Small intestine (tissue), 7 donors: Measurements from ENCODE around the gene UTP20. TPM values are rescaled to one million over a fixed set of nuclear protein-coding genes. Genes with fewer than 3 reads are reported as not detected.
"Not testable (repeated sequence)": the region's sequence is repeated elsewhere in the genome, so short reads cannot be mapped to it uniquely, and the experiment has no call there.

Source experiments
- DNase-seq, 2 donors: peaks; one replicate each; pipeline versions ENCODE4 v3.0.0 to v3.0.0-alpha.2; 2013
- FAIRE-seq: peaks from 2 replicates; lab custom pipeline; 2012; peaks lifted over from hg19 to GRCh38; lab: Jason Lieb, UNC
- H3K27ac ChIP-seq, 3 donors: one replicate each; pipeline ENCODE4 v1.5.1; 2013; ENCODE audit warnings: low read length in 2 of 3, mild to moderate bottlenecking in 2 of 3, control low read depth in 1 of 3, inconsistent platforms in 1 of 3, low read depth in 1 of 3, moderate library complexity in 1 of 3
- H3K27me3 ChIP-seq, 3 donors: one replicate each; pipeline ENCODE4 v1.6.1; 2013; ENCODE audit warnings: low read length in 3 of 3, inconsistent platforms in 1 of 3; ENCODE audit not compliant: control insufficient read depth in 3 of 3, insufficient read depth in 3 of 3
- H3K36me3 ChIP-seq, 3 donors: one replicate each; pipeline ENCODE4 v1.6.1; 2013; ENCODE audit warnings: low read length in 3 of 3, inconsistent platforms in 1 of 3, low read depth in 1 of 3, mild to moderate bottlenecking in 1 of 3, moderate library complexity in 1 of 3; ENCODE audit not compliant: control insufficient read depth in 3 of 3, insufficient read depth in 2 of 3
- H3K4me1 ChIP-seq, 3 donors: one replicate each; pipeline ENCODE4 v1.6.1; 2013; ENCODE audit warnings: low read length in 2 of 3, inconsistent platforms in 1 of 3, low read depth in 1 of 3, mild to moderate bottlenecking in 1 of 3, moderate library complexity in 1 of 3; ENCODE audit not compliant: control insufficient read depth in 3 of 3, insufficient read depth in 2 of 3
- H3K4me3 ChIP-seq, 3 donors: one replicate each; pipeline ENCODE4 v1.5.1; 2013; ENCODE audit warnings: low read length in 3 of 3, control low read depth in 1 of 3, inconsistent platforms in 1 of 3, low read depth in 1 of 3, mild to moderate bottlenecking in 1 of 3, moderate library complexity in 1 of 3
- H3K9me3 ChIP-seq, 2 donors: one replicate each; pipeline ENCODE4 v1.6.1; 2013; ENCODE audit warnings: low read depth in 1 of 2, low read length in 1 of 2; ENCODE audit not compliant: control insufficient read depth in 2 of 2, insufficient read depth in 1 of 2
- WGBS, 3 donors: extraction: QIAGEN DNeasy Blood & Tissue Kit; methylation state at CpG; one replicate each; pipeline ENCODE4 v1.1.7; 2013; 5-methylcytosine and 5-hydroxymethylcytosine counted together
- polyA plus RNA-seq, 4 donors: library from polyadenylated mRNA; stranded (reverse) in 3 of 4; unstranded in 1 of 4; fragments of 200-250 nt in 3 of 4; fragments of 120-200 nt in 1 of 4; gene quantifications; one replicate each; pipeline versions ENCODE4 v1.2.1 to v1.2.3, GENCODE V29; 2013
- donor health status: healthy with polysubstance abuse.
- donor health status: control.
- donor health status: control.
- donor health status: Bipolar disorder and iron deficiency.
- donor health status: healthy.

Gene UTP20
- polyA plus RNA-seq, 4 donors, result 0.45 to 7.7 (median 2.3) TPM

- H3K9me3 ChIP-seq, result no peaks in the 10 kb centered on the region
- DNase-seq (no peak), FAIRE-seq (no peak)
- 97 to 100% (median 98%) methylated on average over 1 of the region's 1 CpG for WGBS, 3 donors
- H3K27ac ChIP-seq, result no peak overlapping the region
- H3K4me1 ChIP-seq, result no peaks in the 10 kb centered on the region
- no peaks in the 10 kb centered on the region for H3K27me3 ChIP-seq
- H3K4me3 ChIP-seq, result no peak overlapping the region
- H3K36me3 ChIP-seq, result peaks cover 7 to 41% (median 9%) of the 10 kb centered on the region in 3 donors
Observed at GRCh38 chr12:101372431-101372830, 92.5 kb downstream of the UTP20 start.

- H3K27me3 ChIP-seq, result no peaks in the 10 kb centered on the region
- no peaks in the 10 kb centered on the region for H3K9me3 ChIP-seq
- no peak overlapping the region for H3K4me3 ChIP-seq
- DNase-seq, result no peak
- peak; percentile 67 for FAIRE-seq
- WGBS, 3 donors, result 67 to 84% (median 76%) methylated on average over 5 of the region's 5 CpGs
- no peak overlapping the region for H3K27ac ChIP-seq
- H3K4me1 ChIP-seq, result no peaks in the 10 kb centered on the region
- H3K36me3 ChIP-seq, result peaks cover 4 to 38% (median 7%) of the 10 kb centered on the region in 3 donors
Observed at GRCh38 chr12:101375573-101375972, 95.7 kb downstream of the UTP20 start.

GRCh38 chr12:101379149-101379548 lies 99.2 kb downstream of the UTP20 start:
- Histone ChIP-seq H3K9me3 (no peaks in the 10 kb centered on the region), H3K4me1 (no peaks in the 10 kb centered on the region), H3K4me3 (no peak overlapping the region), H3K36me3 (peaks cover 2 to 46% (median 3%) of the 10 kb centered on the region in 3 donors), H3K27ac (no peak overlapping the region), H3K27me3 (no peaks in the 10 kb centered on the region)
- DNase-seq (peak in 1 of 2 donors; percentile 19), FAIRE-seq (no peak)

- H3K27ac ChIP-seq, H3K4me3 ChIP-seq, H3K9me3 ChIP-seq, H3K27me3 ChIP-seq, FAIRE-seq, DNase-seq, H3K4me1 ChIP-seq: not testable (repeated sequence)
- peaks cover 5 to 22% (median 13%) of the 10 kb centered on the region in 3 donors for H3K36me3 ChIP-seq
- WGBS, 3 donors, result 65 to 76% (median 75%) methylated on average over 2 to 3 of the region's 3 CpGs
Observed at GRCh38 chr12:101391181-101391580, 111.3 kb downstream of the UTP20 start.

GRCh38 chr12:101407049-101407435 lies 127.1 kb downstream of the UTP20 start:
- H3K27ac ChIP-seq, result peak overlapping the region; percentile 74 to 97 (median 91)
- DNase-seq, result no peak
- whole genome bisulfite sequencing, 3 donors, result 0 to 1% (median 0%) methylated on average over 18 of the region's 18 CpGs
- H3K9me3 ChIP-seq, result no peaks in the 10 kb centered on the region
- no peak for FAIRE-seq
- peaks cover 0 to 14% (median 0%) of the 10 kb centered on the region in 3 donors for H3K36me3 ChIP-seq
- peak overlapping the region; percentile 72 to 86 (median 78) for H3K4me3 ChIP-seq
- no peaks in the 10 kb centered on the region for H3K27me3 ChIP-seq
- peaks cover 2 to 7% (median 6%) of the 10 kb centered on the region in 3 donors for H3K4me1 ChIP-seq

GRCh38 chr12:101407436-101408345 lies 127.8 kb downstream of the UTP20 start, which contains the start of gene ARL1:
Gene ARL1, minus strand, starts transcription at chr12:101407772. Its CDS starts 127 bp downstream, at chr12:101407645.
- no peak for FAIRE-seq

GRCh38 chr12:101410169-101410568 lies 130.3 kb downstream of the UTP20 start:
- not testable (repeated sequence) for H3K36me3 ChIP-seq, DNase-seq, H3K4me1 ChIP-seq, H3K4me3 ChIP-seq, H3K27me3 ChIP-seq, H3K9me3 ChIP-seq, H3K27ac ChIP-seq, FAIRE-seq
- 55 to 79% (median 72%) methylated on average over 8 of the region's 8 CpGs for WGBS, 3 donors

More at GRCh38 chr12:101407436-101408345, 127.8 kb downstream of the UTP20 start, which contains the start of gene ARL1:
- Histone ChIP-seq H3K27ac (peak within 1 kb of the TSS; percentile 74 to 97 (median 91)), H3K4me3 (peak within 1 kb of the TSS; percentile 72 to 86 (median 78)), H3K27me3 (no peaks in the 10 kb centered on the region), H3K4me1 (peaks cover 2 to 7% (median 6%) of the 10 kb centered on the region in 3 donors), H3K9me3 (no peaks in the 10 kb centered on the region), H3K36me3 (peaks cover 0 to 12% (median 0%) of the 10 kb centered on the region in 3 donors)
- 0% methylated on average over 67 to 71 of the region's 71 CpGs for WGBS, 3 donors
- peak; percentile 86 to 95 for DNase-seq

GRCh38 chr12:101414533-101415119 lies 134.7 kb downstream of the UTP20 start:
- no peak for FAIRE-seq
- no peak overlapping the region for H3K27ac ChIP-seq
- no peaks in the 10 kb centered on the region for H3K4me1 ChIP-seq
- WGBS, 3 donors, result 1 to 3% (median 2%) methylated on average over 2 of the region's 2 CpGs
- H3K4me3 ChIP-seq, result no peak overlapping the region
- DNase-seq, result peak; percentile 60 to 66
- no peaks in the 10 kb centered on the region for H3K36me3 ChIP-seq
- H3K9me3 ChIP-seq, result no peaks in the 10 kb centered on the region
- no peaks in the 10 kb centered on the region for H3K27me3 ChIP-seq
